HepG2 (cell line): ENCODE results near the gene PARVA. TPM values are rescaled to one million over a fixed set of nuclear protein-coding genes. Genes with fewer than 3 reads are reported as not detected.

Experiments
- ATAC-seq: fragments of 200-7000 bp; cut with Tn5 transposase; 3 replicates; pipeline ENCODE4 v1.9.1; 2020; ENCODE audit warnings: mild to moderate bottlenecking, moderate library complexity
- BruUV-seq: library from RNA; stranded (reverse); fragments of 400-500 nt; replicated peaks from 2 replicates; lab custom pipeline; 2021; lab: Mats Ljungman, UMichigan
- CTCF ChIA-PET: fragments of 300-600 bp; formaldehyde crosslinking; extraction: SDS; loops from one replicate; lab custom pipeline; 2021; ENCODE audit warnings: low total read pairs, inconsistent platforms, low intra/inter-chr PET ratio; lab: Yijun Ruan, JAX
- POLR2A ChIA-PET: fragments of 350-600 bp; sonication (Branson Sonifier 250); formaldehyde crosslinking; loops from one replicate; lab custom pipeline; 2020; ENCODE audit warnings: antibody characterized with exemption, inconsistent platforms; lab: Yijun Ruan, JAX
- DNase-seq: peaks from one replicate; pipeline ENCODE4 v3.0.0-alpha.2; 2015; ENCODE audit warnings: low spot score
- FAIRE-seq: peaks from 3 replicates; lab custom pipeline; 2011; peaks lifted over from hg19 to GRCh38; lab: Jason Lieb, UNC
- H2AFZ ChIP-seq: one replicate; pipeline ENCODE4 v1.6.1; 2011; ENCODE audit warnings: low read length, inconsistent platforms
- H3K27ac ChIP-seq: fragments of 300-600 bp; 3 replicates; pipeline ENCODE4 v1.8.0; 2011; ENCODE audit warnings: mixed run types, mild to moderate bottlenecking, mixed read lengths, low read length, inconsistent platforms; ENCODE audit not compliant: insufficient read depth; ENCODE audit errors: extremely low read length
- H3K27me3 ChIP-seq, 2 experiments: fragments of 200-600 bp in 1 of 2; 2 replicates in 1 of 2; 3 replicates in 1 of 2; pipeline versions ENCODE4 v1.6.0 to v1.8.0; 2011; ENCODE audit warnings: low read length in 2 of 2, mild to moderate bottlenecking in 2 of 2, moderate library complexity in 2 of 2, inconsistent platforms in 1 of 2; ENCODE audit not compliant: insufficient read depth in 2 of 2, control insufficient read depth in 1 of 2
- H3K36me3 ChIP-seq, 2 experiments: fragments of 200-600 bp in 1 of 2; replicated peaks in 1 of 2; 2 replicates in 1 of 2; 3 replicates in 1 of 2; pipeline versions ENCODE4 v1.5.1 to v1.8.0; 2011; ENCODE audit warnings: low read length in 2 of 2, inconsistent platforms in 1 of 2; ENCODE audit not compliant: insufficient read depth in 2 of 2, control insufficient read depth in 1 of 2
- H3K4me1 ChIP-seq: 2 replicates; pipeline ENCODE4 v1.5.1; 2012; ENCODE audit warnings: low read length, inconsistent platforms; ENCODE audit not compliant: insufficient read depth
- H3K4me2 ChIP-seq: 2 replicates; pipeline ENCODE4 v1.6.0; 2011; ENCODE audit warnings: low read depth, low read length, inconsistent platforms
- H3K4me3 ChIP-seq, 3 experiments: fragments of 200-600 bp in 1 of 3; sonication (generic), shearing (Covaris generic) in 1 of 3; replicated peaks in 1 of 3; 2 replicates each; pipeline ENCODE4 v1.5.1; 2011 to 2016; ENCODE audit warnings: low read length in 3 of 3, inconsistent platforms in 2 of 3, low read depth in 2 of 3, mild to moderate bottlenecking in 2 of 3, control low read depth in 1 of 3, mixed read lengths in 1 of 3; ENCODE audit not compliant: insufficient read depth in 1 of 3
- H3K79me2 ChIP-seq: one replicate; pipeline ENCODE4 v1.6.1; 2011; ENCODE audit warnings: low read length, inconsistent platforms; ENCODE audit not compliant: insufficient read depth
- H3K9ac ChIP-seq: 2 replicates; pipeline ENCODE4 v1.6.0; 2011; ENCODE audit warnings: mild to moderate bottlenecking, low read depth, low read length, inconsistent platforms; ENCODE audit not compliant: insufficient read depth
- H3K9me3 ChIP-seq: 2 replicates; pipeline ENCODE4 v1.5.1; 2012; ENCODE audit warnings: mild to moderate bottlenecking, low read length
- H4K20me1 ChIP-seq: 2 replicates; pipeline ENCODE4 v1.6.0; 2011; ENCODE audit warnings: inconsistent platforms, mild to moderate bottlenecking, low read length, moderate library complexity; ENCODE audit not compliant: insufficient read depth
- CBX5 ChIP-seq: sonication (generic); formaldehyde crosslinking; IDR thresholded peaks from 2 replicates; pipeline ENCODE4 v1.4.0; 2020; ENCODE audit warnings: missing genetic modification reagents, borderline replicate concordance
- CEBPB ChIP-seq: IDR thresholded peaks from 2 replicates; pipeline ENCODE4 v1.6.1; 2011; ENCODE audit warnings: low read depth, low read length, improper control_type of control experiment, borderline replicate concordance
- CSRNP2 ChIP-seq: sonication (generic); formaldehyde crosslinking; conservative IDR thresholded peaks from 2 replicates; pipeline ENCODE4 v1.8.0; 2022; ENCODE audit warnings: low read depth, missing genetic modification reagents
- E2F1 ChIP-seq: sonication (generic); formaldehyde crosslinking; IDR thresholded peaks from 2 replicates; pipeline ENCODE4 v1.5.0; 2020; ENCODE audit warnings: missing genetic modification reagents
- ETV6 ChIP-seq: sonication (generic); formaldehyde crosslinking; conservative IDR thresholded peaks from 2 replicates; pipeline ENCODE4 v1.4.0; 2020; ENCODE audit warnings: missing genetic modification reagents
- IRX3 ChIP-seq: sonication (generic); formaldehyde crosslinking; IDR thresholded peaks from 2 replicates; pipeline ENCODE4 v1.8.1; 2023; ENCODE audit warnings: mild to moderate bottlenecking, low read depth, missing genetic modification reagents, borderline replicate concordance
- KLF16 ChIP-seq, 2 experiments: sonication (generic) in 1 of 2; formaldehyde crosslinking in 1 of 2; IDR thresholded peaks; 2 replicates each; pipeline versions ENCODE4 v1.6.1 to v1.8.0; 2016 to 2023; ENCODE audit warnings: missing genetic modification reagents in 2 of 2, missing compliant biosample characterization in 1 of 2
- NCOR1 ChIP-seq: fragments of 200-600 bp; sonication (generic); IDR thresholded peaks from 2 replicates; pipeline ENCODE4 v1.7.0; 2017; ENCODE audit warnings: antibody characterized with exemption, low read length, borderline replicate concordance
- TAF1 ChIP-seq: sonication (generic); formaldehyde crosslinking; IDR thresholded peaks from 2 replicates; pipeline ENCODE4 v1.4.0; 2020; ENCODE audit warnings: missing genetic modification reagents
- TEF ChIP-seq: sonication (generic); formaldehyde crosslinking; IDR thresholded peaks from 2 replicates; pipeline ENCODE4 v1.5.0; 2020; ENCODE audit warnings: missing genetic modification reagents
- U2AF1 ChIP-seq: fragments of 200-400 bp; formaldehyde crosslinking; optimal IDR thresholded peaks from 2 replicates; pipeline ENCODE3; 2017; ENCODE audit warnings: mild to moderate bottlenecking, low read depth, low read length
- ZBTB7B ChIP-seq: sonication (generic); formaldehyde crosslinking; IDR thresholded peaks from 2 replicates; pipeline ENCODE4 v1.4.0; 2020; ENCODE audit warnings: missing genetic modification reagents
- ZC3H13 ChIP-seq: sonication (generic); formaldehyde crosslinking; IDR thresholded peaks from 2 replicates; pipeline ENCODE4 v1.8.1; 2023; ENCODE audit warnings: mild to moderate bottlenecking, missing genetic modification reagents, moderate library complexity
- ZNF17 ChIP-seq: sonication (generic); formaldehyde crosslinking; IDR thresholded peaks from 2 replicates; pipeline ENCODE4 v1.5.0; 2020; ENCODE audit warnings: mild to moderate bottlenecking, missing genetic modification reagents
- ZNF432 ChIP-seq: sonication (generic); formaldehyde crosslinking; IDR thresholded peaks from 2 replicates; pipeline ENCODE4 v1.5.0; 2020; ENCODE audit warnings: missing genetic modification reagents, mild to moderate bottlenecking, borderline replicate concordance
- ZNF777 ChIP-seq: sonication (generic); formaldehyde crosslinking; IDR thresholded peaks from 2 replicates; pipeline ENCODE4 v1.4.0; 2020; ENCODE audit warnings: missing genetic modification reagents
- ZNF841 ChIP-seq: sonication (generic); formaldehyde crosslinking; IDR thresholded peaks from 2 replicates; pipeline ENCODE4 v1.8.1; 2023; ENCODE audit warnings: missing genetic modification reagents, borderline replicate concordance
- ZSCAN9 ChIP-seq: IDR thresholded peaks from 2 replicates; pipeline ENCODE4 v1.6.1; 2016; ENCODE audit warnings: borderline replicate concordance
- in situ Hi-C: cut with HindIII; loops from 2 replicates; pipeline ENCODE4 v1.10.0; 2017; ENCODE audit warnings: low pct_unique_long_range_greater_than_20kb; ENCODE audit not compliant: extremely low pct_ligation_motif_present
- intact Hi-C: fragments of 100-400 bp; cut with micrococcal nuclease; formaldehyde crosslinking; loops from one replicate; pipeline ENCODE4 v1.10.0; 2022; ENCODE audit not compliant: unreplicated experiment
- polyA plus RNA-seq, 8 experiments: library from polyadenylated mRNA; depleted of rRNA in 3 of 8; stranded (reverse) in 7 of 8; unstranded in 1 of 8; fragments of >200 nt; fragmentation: Illumina TruSeq in 4 of 8; extraction: Trizol in 4 of 8; gene quantifications; 2 replicates each; pipeline versions ENCODE4 v1.2.1 to v1.2.3, GENCODE V29; 2011 to 2016; ENCODE audit warnings: low read depth in 4 of 8, missing spikeins in 1 of 8, mixed read lengths in 1 of 8; ENCODE audit not compliant: insufficient read depth in 1 of 8
- total RNA-seq, 5 experiments: library from RNA; depleted of rRNA; stranded (reverse); fragments of >200 nt; fragmentation: Illumina TruSeq; extraction: Trizol; gene quantifications; 2 replicates each; pipeline ENCODE4 v1.2.3, GENCODE V29; 2016; ENCODE audit warnings: low read depth in 1 of 5

Gene PARVA
- total and polyA plus RNA-seq, 2 of the 13 experiments (the other 11 are each of a cell fraction or from before 2014, with no cell fraction given) = 5.9 to 9.1 TPM

- TF ChIP-seq E2F1 (CRISPR knock-in tag) (no peak), TEF (CRISPR knock-in tag) (no peak), TAF1 (CRISPR knock-in tag) (no peak), ZSCAN9 (CRISPR knock-in tag) (no peak), U2AF1 (no peak), CSRNP2 (CRISPR knock-in tag) (no peak), KLF16 (CRISPR knock-in tag; IDR thresholded peaks at IDR 0.05) (no peak), ZNF17 (no peak), NCOR1 (no peak), ZNF432 (CRISPR knock-in tag) (no peak), IRX3 (CRISPR knock-in tag) (no peak)
Observed at GRCh38 chr11:12529041-12529440, 151.7 kb downstream of the PARVA start (continued).

GRCh38 chr11:12529793-12530192 is 152.4 kb downstream of the PARVA start:
- POLR2A ChIA-PET = no interaction called here
- FAIRE-seq = no peak
- CTCF ChIA-PET = no interaction called here

More at GRCh38 chr11:12529793-12530192, 152.4 kb downstream of the PARVA start:
- DNase-seq = no peak
- H4K20me1 ChIP-seq = no peaks in the 10 kb centered on the region
- no peak overlapping the region for H3K4me2 ChIP-seq
- H2AFZ ChIP-seq = no peak overlapping the region
- no TSS peak for BruUV-seq
- H3K79me2 ChIP-seq = no peaks in the 10 kb centered on the region
- no peak for ATAC-seq
- H3K4me1 ChIP-seq = no peaks in the 10 kb centered on the region
- H3K4me3 ChIP-seq = no peak overlapping the region
- H3K27me3 ChIP-seq = no peaks in the 10 kb centered on the region
- intact Hi-C loops (no loop called here), in situ Hi-C loops (no loop called here)
- H3K9me3 ChIP-seq = no peaks in the 10 kb centered on the region
- no peak overlapping the region for H3K27ac ChIP-seq
- H3K36me3 ChIP-seq = no peaks in the 10 kb centered on the region
- TF ChIP-seq CEBPB = peak; percentile 46; the same call in 1 of the 2 replicates
- no peak for TF ChIP-seq ZBTB7B (CRISPR knock-in tag)
- TF ChIP-seq CBX5 = no peak
- TF ChIP-seq ETV6 (CRISPR knock-in tag) = no peak
- TF ChIP-seq ZNF841 (CRISPR knock-in tag) = no peak
- TF ChIP-seq ZC3H13 (CRISPR knock-in tag) = no peak
- no peak for TF ChIP-seq ZNF777 (CRISPR knock-in tag)
- no peak overlapping the region for H3K9ac ChIP-seq
